ENCODE measurements around the gene PEMT.

Gene PEMT

DNA sequence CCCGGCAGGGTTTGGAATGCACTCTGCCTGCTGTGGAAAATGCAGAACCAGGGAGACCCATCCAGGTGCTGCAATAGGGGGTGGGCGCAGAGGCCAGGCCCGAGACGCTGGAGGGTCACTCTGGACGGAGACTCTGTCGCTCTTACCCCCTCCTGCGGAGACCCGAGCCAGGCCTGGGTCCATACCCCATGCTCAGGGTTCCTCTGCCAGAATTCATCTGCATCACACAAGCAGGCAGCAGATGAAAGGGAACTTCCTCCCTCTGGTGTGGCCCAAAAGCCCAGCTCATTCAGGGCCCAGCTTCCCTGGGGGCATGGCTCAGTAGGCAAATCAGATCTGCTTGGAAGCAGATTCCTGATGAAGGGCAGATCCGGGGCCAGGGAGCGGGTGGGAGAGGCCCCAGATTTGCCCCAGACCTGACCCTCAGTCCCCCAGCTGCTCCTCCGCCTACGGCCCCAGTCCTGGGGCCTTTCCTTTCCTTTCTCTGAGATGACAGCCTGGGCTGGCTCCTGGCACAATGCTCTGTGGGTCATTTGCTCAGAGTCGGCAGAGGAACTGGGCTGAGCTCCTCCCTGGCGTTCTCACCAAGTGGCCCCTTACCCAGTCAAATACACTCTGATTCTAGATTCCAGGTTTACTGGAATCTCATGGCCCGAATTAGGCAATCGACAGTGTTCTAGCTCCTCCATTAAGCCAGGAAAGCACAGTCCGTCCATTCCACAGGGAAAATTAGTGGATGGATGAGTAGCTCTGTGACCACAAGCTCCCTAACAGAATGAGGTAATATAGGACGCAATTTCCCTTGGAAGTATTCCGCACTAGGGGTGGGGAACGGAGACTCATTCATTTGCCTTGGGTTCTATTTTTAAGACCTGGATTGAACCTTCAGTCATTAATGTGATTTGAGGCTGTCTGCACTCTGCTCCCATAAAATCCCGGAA, 76.2 kb downstream of the PEMT start:
- no peak for DNase-seq (ENCODE audit: low read depth)

- no peak for DNase-seq (ENCODE audit: low read depth)
Measured at GRCh38 chr17:17514361-17514992, 77.0 kb downstream of the PEMT start.

- DNase-seq (ENCODE audit: low read depth), result no peak
Measured at GRCh38 chr17:17513626-17514025, 77.9 kb downstream of the PEMT start.

- DNase-seq (ENCODE audit: low read depth), result no peak
Measured at GRCh38 chr17:17512866-17513265, 78.6 kb downstream of the PEMT start.

DNA sequence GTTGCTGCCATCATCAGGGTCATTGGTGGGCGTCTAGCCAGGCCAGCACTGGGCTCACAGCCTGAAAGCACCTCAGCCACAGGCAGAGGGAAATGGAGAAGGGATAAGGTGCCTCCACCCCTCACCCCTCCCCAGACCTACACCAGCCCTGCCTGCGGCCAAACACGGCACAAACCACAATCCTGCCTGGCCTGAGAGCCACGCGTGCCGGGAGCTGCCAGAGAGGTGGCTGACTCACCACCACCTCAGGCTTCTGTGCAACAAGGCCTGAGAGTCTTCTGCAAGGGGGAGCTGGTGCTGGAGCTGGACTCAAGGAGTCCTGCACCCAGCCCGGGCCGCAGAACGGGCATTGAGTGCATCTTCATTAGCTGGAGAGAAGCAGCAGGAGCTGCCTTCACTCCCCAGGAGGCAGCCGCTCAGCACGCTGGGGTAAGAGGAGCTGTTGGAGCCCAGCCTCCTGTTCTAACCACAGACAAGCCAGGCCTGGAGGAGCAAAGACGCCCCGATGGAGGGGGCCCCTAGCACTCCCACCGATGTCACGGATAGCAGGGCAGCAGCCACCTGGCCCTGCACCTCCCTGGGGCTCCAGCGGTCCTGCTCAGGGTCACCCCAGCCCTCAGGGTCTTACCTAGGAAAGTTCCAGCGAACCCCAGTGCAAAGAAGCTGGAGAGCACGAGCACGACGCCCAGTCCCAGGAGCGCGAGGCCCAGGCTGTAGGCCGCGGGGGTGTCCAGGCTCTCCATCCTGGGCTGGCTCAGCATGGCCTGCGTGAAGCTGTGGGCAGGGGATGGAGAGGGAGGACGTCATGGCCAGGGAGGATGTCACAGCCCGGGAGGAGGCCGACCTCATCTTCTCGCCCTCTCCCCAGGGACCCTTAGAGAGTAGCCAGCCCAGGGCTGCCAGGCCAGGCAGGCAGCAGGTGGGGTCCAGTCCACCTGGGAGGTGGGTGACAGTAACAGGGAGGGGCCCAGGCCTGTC, 79.3 kb downstream of the PEMT start:
- DNase-seq (ENCODE audit: low read depth), result peak; percentile 68

- DNase-seq (ENCODE audit: low read depth), result no peak
Measured at GRCh38 chr17:17511293-17511741, 80.2 kb downstream of the PEMT start.

- DNase-seq (ENCODE audit: low read depth), result no peak
Measured at GRCh38 chr17:17510456-17511292, 80.8 kb downstream of the PEMT start.

- no peak for DNase-seq (ENCODE audit: low read depth)
Measured at GRCh38 chr17:17509601-17510425, 81.7 kb downstream of the PEMT start.

- no peak for DNase-seq (ENCODE audit: low read depth)
Measured at GRCh38 chr17:17508646-17509591, 82.6 kb downstream of the PEMT start.

DNA sequence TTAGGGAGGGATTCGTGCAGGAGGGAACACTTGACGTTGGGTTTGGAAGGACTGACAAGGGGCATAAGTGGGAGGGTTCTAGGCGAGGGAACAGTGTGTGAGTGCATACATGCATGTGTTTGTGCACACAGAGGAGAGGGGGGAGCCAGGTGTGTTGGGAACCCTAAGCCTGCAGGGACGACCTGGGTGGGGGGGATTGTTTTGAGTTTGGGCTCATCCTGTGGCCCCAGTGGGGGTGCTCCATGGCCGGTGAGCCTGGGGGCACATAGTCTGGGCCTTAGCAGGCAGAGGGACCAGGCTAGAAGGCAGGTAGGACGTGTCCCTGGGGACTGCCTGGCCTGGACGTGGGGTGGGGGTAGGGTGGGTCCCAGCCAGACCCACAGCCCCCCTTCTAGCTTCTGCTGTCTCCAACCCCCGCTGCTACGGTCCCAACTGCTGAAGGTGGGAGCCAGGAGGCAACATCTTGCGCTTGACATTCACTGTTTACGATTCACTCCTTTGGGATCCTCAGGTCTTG, 83.4 kb downstream of the PEMT start:
- no peak for DNase-seq (ENCODE audit: low read depth)

DNA sequence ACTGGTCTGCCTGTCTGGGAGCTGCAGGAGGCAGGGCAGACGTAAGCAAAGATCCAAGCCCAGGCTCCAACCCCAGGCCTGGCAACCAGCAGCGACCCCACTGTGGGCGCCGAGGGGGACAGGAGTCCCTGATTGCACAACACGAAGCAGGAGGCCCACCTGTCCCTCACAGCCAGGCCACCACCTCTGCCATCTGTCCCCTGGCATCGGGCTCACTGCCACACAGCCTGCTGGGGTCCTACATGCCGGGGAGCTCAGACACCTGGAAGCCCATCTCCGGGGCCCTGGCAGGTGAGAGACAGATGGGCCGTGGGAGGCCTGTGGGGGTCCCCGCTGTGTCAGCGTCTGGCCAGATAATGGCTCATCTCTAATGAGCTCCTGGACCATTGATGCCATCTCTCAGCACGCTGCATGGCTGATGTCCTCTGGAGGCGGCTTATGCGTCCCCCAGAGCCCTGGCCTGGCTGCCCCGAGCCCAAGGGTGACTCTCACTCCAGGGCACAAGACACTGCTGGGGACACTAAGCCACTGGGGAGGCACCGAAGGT, 84.0 kb downstream of the PEMT start:
- DNase-seq (ENCODE audit: low read depth), result no peak

DNA sequence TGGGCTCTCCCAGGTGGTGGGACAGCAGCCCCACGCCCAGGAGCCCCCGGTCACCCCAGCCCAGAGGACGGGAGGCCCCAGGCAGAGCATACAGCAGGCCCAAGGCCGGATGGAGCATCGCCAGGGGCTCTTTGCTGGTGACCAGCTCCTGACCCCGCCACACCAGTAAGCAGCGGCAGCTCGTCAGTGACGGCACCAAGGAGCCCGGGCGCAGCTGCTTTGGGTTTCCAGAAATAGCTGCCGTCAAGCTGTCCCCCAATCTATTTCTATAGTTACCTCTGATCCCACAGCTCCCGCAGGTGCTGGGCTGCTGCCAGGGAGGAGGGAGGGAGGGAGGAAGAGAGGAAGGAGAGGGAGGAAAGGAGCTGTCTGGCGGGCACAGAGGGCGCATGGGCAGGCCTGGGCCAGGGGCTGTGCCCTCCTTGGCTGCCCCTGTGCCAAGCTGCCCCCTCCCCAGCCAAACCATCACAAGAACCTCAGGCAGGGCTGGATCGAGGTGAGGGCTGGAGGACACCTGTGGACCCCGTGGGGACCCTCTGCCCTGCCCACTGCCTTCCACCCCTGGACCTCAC, 84.5 kb downstream of the PEMT start:
- no peak for DNase-seq (ENCODE audit: low read depth)

GRCh38 chr17:17506181-17506741, 85.2 kb downstream of the PEMT start:
- no peak for DNase-seq (ENCODE audit: low read depth)

DNA sequence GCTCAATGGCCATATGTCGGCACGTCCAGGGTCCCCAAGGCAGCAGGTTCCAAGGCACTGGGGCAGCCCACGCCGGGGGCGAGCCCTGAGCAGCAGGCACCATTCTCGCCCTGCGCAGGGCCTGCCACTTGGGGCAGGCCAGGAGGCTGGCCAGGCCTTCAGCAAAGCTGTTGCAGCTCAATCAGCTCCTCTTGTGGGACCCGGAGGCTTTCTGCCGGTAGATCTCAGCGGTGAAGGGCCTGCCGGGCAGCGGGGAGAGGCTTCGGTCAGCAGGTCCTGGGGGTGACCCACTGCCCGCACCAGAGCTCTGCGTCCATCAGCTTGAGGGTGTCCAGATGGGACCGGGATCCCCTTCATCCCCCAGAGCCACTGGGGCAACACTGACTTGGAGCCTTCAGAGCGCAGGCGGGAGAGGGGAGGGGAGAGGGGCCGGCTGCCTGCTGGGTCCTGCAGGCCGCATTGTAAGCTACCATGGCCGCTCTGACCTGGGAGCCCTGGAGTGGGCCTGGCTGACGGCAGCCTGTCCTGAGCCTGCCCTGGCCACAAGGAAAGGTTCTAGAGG, 85.8 kb downstream of the PEMT start:
- DNase-seq (ENCODE audit: low read depth), result no peak

- DNase-seq (ENCODE audit: low read depth), result no peak
Measured at GRCh38 chr17:17505151-17505550, 86.4 kb downstream of the PEMT start.

DNA sequence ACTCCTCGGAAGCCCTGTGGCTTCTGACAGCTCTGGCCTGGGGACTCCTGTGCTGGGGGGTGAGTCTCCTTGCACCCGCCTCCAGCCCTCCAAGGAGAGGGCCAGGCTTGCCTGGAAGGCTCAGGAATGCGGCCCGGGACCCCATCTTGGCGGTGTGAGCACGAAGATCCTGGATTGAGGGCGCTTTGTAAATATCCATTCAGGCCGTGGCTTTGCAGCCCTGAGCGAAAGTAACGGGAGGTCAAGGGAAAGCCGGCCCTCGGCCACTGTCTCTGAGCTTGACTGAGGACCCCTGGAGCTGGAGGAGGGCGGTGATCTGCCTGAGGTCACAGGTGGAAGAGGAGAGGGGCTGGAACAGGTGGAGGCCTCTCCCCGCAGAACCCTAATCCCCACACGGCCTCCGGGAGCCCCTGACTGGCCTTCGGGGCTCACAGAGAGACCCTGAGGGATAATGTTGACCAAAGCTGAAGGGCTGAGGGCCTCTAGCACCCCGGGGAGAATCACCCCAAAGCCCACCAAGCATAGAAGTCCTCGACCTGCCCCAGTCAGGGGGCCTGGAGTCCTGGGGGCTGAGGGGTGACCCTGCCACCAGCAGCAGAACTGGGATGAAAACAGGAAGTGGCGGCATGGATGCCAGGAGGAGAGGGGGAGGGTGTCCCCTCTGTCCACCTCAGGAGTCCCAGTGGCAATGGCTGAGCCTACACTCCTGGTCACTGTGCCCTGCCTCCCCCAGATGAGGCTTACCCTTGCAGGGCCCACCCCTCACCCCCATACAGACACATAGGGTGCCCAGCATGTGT, 87.0 kb downstream of the PEMT start:
- no peak for DNase-seq (ENCODE audit: low read depth)
